ENCODE data around the gene TAOK2.
"Not testable (repeated sequence)": the region's sequence is repeated elsewhere in the genome, so short reads cannot be mapped to it uniquely, and the experiment has no call there.

TAOK2 gene

DNA sequence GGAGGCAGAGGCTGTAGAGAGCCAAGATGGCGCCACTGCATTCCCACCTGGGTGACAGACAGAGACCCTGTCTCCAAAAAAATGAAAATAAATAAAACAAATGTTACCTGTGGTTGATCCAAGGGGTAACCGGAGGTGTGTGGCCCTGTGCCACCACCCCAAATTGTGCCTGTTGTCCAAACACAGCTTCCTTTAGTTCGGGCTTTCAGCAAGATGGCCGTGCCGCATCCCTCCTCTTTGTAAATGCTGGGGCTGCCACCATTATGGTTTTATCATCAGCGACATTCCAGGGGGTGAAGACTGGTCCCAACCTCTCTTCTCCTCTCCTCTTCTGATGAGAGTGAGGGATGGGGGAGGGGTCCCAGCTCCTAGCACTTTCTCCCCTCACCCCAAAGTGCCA is 49.2 kb downstream of the TAOK2 start, which contains the start of gene C16orf92:
C16orf92 (plus strand) TSS at position 312 of the 400 bp plus-strand sequence. CDS start 143 bp downstream, outside the sequence.
- in situ Hi-C loops (cut with HindIII; ENCODE audit: low sequenced_read_pairs) = no loop called here

GRCh38 chr16:30023586-30023985 is 49.9 kb downstream of the TAOK2 start:
- in situ Hi-C loops (cut with HindIII; ENCODE audit: low sequenced_read_pairs) = no loop called here

- in situ Hi-C loops (cut with HindIII; ENCODE audit: low sequenced_read_pairs) = no loop called here
Measured at GRCh38 chr16:30024451-30024850, 50.8 kb downstream of the TAOK2 start.

- in situ Hi-C loops (cut with HindIII; ENCODE audit: low sequenced_read_pairs) = no loop called here
Measured at GRCh38 chr16:30025156-30025555, 51.5 kb downstream of the TAOK2 start.

GRCh38 chr16:30025574-30025973 is 51.9 kb downstream of the TAOK2 start:
- in situ Hi-C loops (cut with HindIII; ENCODE audit: low sequenced_read_pairs) = no loop called here

- in situ Hi-C loops (cut with HindIII; ENCODE audit: low sequenced_read_pairs) = no loop called here
Measured at GRCh38 chr16:30026449-30026848, 52.8 kb downstream of the TAOK2 start.

DNA sequence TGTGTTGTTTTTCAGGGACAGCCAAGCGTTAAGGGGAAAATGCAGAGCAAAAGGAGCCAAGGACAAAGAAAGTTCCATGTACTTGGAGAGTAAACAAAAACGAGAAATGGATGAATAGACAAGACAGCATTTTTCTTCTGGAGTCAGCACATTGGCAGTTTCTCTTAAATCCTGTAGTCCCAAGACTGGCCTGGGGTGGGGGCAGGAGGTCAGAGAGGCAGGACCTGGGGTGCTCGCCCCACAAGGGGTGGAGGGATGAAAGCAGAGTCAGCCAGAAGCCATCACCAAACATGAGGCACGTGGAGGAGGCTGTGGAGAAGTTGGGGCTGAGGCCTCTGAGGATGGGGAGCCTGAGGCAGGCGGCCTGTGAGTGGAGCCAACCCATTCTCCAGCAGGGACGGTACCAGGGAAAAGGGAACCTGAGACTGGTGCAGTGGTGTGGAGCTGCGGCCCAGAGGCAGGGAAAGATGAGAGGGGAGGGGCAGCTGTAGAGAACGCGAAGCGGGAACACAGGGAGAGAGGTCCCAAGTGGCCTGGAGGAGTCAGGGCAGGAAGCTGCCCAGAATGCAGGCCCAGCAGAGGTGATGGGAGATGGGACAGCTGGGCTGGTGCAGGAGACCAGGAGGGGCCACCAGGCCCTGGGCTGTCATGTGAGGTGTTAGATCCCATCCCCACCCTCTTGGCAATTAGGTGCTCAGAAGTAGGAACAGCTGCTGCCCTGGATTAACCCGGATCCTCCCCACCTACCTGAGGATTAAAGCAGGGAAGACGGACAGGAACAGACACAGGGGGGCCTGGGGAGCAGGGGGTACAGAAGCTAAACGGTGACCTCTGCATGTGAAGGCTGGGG is 54.1 kb downstream of the TAOK2 start:
- in situ Hi-C loops (cut with HindIII; ENCODE audit: low sequenced_read_pairs) = no loop called here

- in situ Hi-C loops (cut with HindIII; ENCODE audit: low sequenced_read_pairs) = no loop called here
Measured at GRCh38 chr16:30028438-30029076, 54.9 kb downstream of the TAOK2 start.

DNA sequence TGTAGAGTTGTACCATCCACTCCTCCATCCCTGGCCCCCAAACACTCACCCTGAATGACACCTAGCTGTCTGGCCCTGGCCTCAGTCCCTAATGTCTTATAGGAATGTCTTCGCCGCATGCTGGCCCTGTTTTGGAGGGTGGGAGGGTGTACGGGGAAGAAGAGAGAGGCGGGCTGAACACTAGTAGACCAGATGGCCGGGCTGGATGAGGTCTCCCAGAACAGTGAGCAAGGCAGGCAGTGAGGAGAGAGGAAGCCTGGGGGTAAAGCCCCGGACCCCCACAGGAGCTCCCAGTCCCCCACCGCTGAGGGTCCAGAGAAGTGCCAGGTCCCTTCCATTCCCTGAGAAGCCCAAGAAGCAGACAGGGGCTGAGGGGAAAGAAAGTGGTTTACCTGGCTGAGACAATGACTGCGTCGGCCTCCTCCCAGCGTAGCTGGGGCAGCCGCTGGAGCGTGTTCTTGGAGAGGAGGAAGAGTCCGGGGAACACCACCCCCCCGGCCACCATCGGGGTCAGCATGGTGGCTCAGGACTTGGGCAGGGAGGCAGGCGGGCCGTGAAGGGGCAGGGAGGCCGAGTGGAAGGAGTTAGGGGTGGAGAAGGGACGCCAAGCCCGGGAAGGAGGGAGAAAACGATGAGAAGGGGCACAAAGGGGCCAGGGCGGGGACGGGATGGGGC is 56.5 kb downstream of the TAOK2 start:
- in situ Hi-C loops (cut with HindIII; ENCODE audit: low sequenced_read_pairs) = no loop called here

GRCh38 chr16:30030841-30031413 is 57.3 kb downstream of the TAOK2 start, which contains the start of gene TLCD3B:
Gene TLCD3B, minus strand, starts transcription at chr16:30031271. Its CDS starts 744 bp downstream, at chr16:30030527.
- in situ Hi-C loops (cut with HindIII; ENCODE audit: low sequenced_read_pairs) = no loop called here

DNA sequence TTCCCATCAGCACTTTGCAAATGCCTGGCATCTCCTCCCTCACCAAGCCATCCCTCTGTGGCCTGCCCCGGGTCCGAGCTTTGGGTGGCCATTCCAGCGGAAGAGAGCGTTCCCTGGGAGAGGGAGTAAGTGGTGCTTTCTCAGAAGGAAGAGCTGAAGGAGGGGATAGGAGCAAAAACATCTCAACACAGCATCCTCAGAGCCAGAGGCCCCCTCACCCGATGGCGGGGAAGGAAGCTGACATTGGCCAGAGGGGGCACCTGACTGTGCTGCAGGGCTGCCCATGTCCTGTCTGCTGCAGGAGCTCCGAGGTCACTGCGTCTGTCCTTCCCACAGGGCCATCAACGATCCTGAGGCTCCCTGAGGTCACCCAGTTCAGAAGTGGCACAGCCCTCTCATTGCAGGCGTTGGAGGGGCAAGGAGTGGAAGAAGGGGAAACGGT is 57.8 kb downstream of the TAOK2 start:
- in situ Hi-C loops (cut with HindIII; ENCODE audit: low sequenced_read_pairs) = no loop called here

GRCh38 chr16:30032083-30032819 is 58.6 kb downstream of the TAOK2 start:
- in situ Hi-C loops (cut with HindIII; ENCODE audit: low sequenced_read_pairs) = no loop called here

- in situ Hi-C loops (cut with HindIII; ENCODE audit: low sequenced_read_pairs) = no loop called here
Measured at GRCh38 chr16:30033270-30033669, 59.6 kb downstream of the TAOK2 start.

DNA sequence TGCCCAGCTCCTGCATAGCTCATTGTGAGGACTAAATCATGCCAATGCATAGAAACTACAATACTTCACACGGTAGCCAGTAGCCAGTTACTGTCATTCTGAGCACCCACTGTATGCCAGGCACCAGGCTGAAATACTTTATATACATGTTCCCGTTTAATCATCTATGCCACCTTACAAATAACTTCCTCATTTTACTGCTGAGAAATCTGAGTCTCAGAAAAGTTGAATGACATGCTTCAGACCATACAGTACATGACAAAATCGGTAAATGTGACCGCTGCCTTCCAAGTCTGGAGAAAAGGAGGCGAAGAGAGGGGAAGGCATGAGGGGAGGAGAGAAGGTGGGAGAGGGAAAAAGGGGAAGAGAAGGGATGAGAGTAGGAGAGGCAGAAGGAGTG is 66.6 kb downstream of the TAOK2 start:
- in situ Hi-C loops (cut with HindIII; ENCODE audit: low sequenced_read_pairs) = no loop called here

GRCh38 chr16:30040690-30041089 is 67.0 kb downstream of the TAOK2 start:
- in situ Hi-C loops (cut with HindIII; ENCODE audit: low sequenced_read_pairs) = not testable (repeated sequence)

- in situ Hi-C loops (cut with HindIII; ENCODE audit: low sequenced_read_pairs) = no loop called here
Measured at GRCh38 chr16:30041841-30042240, 68.2 kb downstream of the TAOK2 start.
